ENCODE measurements around the gene KIF18A.
"Not testable (repeated sequence)": the region's sequence is repeated elsewhere in the genome, so short reads cannot be mapped to it uniquely, and the experiment has no call there.

KIF18A gene

GRCh38 chr11:28107191-28107749, 686 bp downstream of the KIF18A start:
- no peak for DNase-seq

- no peak for DNase-seq
Observed at GRCh38 chr11:28106353-28107043, 1.5 kb downstream of the KIF18A start.

GRCh38 chr11:28105869-28106268, 2.1 kb downstream of the KIF18A start:
- DNase-seq = no peak

- DNase-seq = no peak
Observed at GRCh38 chr11:28104984-28105383, 3.0 kb downstream of the KIF18A start.

GRCh38 chr11:28104425-28104824, 3.5 kb downstream of the KIF18A start:
- DNase-seq = no peak

- not testable (repeated sequence) for DNase-seq
Observed at GRCh38 chr11:28102300-28102699, 5.7 kb downstream of the KIF18A start.

GRCh38 chr11:28100665-28101064, 7.3 kb downstream of the KIF18A start:
- no peak for DNase-seq

- DNase-seq = no peak
Observed at GRCh38 chr11:28099715-28100114, 8.2 kb downstream of the KIF18A start.

- no peak for DNase-seq
Observed at GRCh38 chr11:28098257-28098656, 9.7 kb downstream of the KIF18A start.

GRCh38 chr11:28092786-28093185, 15.2 kb downstream of the KIF18A start:
- no peak for DNase-seq

GRCh38 chr11:28090052-28090749, 17.8 kb downstream of the KIF18A start:
- DNase-seq = no peak

GRCh38 chr11:28089378-28089777, 18.6 kb downstream of the KIF18A start:
- DNase-seq = no peak

GRCh38 chr11:28087693-28088092, 20.3 kb downstream of the KIF18A start:
- not testable (repeated sequence) for DNase-seq

- not testable (repeated sequence) for DNase-seq
Observed at GRCh38 chr11:28087192-28087591, 20.8 kb downstream of the KIF18A start.

- DNase-seq = no peak
Observed at GRCh38 chr11:28086569-28086968, 21.4 kb downstream of the KIF18A start.

GRCh38 chr11:28083118-28083517, 24.8 kb downstream of the KIF18A start:
- no peak for DNase-seq

GRCh38 chr11:28077521-28077920, 30.4 kb downstream of the KIF18A start:
- no peak for DNase-seq

GRCh38 chr11:28072321-28072720, 35.6 kb downstream of the KIF18A start:
- no peak for DNase-seq

GRCh38 chr11:28071305-28071704, 36.7 kb downstream of the KIF18A start:
- DNase-seq = no peak

GRCh38 chr11:28058333-28058732, 49.6 kb downstream of the KIF18A start:
- no peak for DNase-seq

GRCh38 chr11:28054821-28055220, 53.1 kb downstream of the KIF18A start:
- no peak for DNase-seq

GRCh38 chr11:28049338-28050216, 58.4 kb downstream of the KIF18A start:
- DNase-seq = no peak

GRCh38 chr11:28048812-28049211, 59.1 kb downstream of the KIF18A start:
- no peak for DNase-seq

Data from right kidney (tissue), 1 donor.